H9 (cell line): Measurements from ENCODE around the gene KCNK16. TPM values are rescaled to one million over a fixed set of nuclear protein-coding genes. Genes with fewer than 3 reads are reported as not detected.

ENCODE experiments used
- DNase-seq: peaks from one replicate; pipeline ENCODE4 v3.0.0-alpha.2; 2017
- H2AFZ ChIP-seq: one replicate; pipeline ENCODE4 v1.6.1; 2013; ENCODE audit warnings: mild to moderate bottlenecking, low read length, control low read depth, moderate library complexity
- H2AK5ac ChIP-seq: 2 replicates; pipeline ENCODE4 v1.6.1; 2013; ENCODE audit warnings: low read length, control low read depth, mixed read lengths; ENCODE audit not compliant: insufficient read length
- H2BK120ac ChIP-seq: one replicate; pipeline ENCODE4 v1.6.1; 2013; ENCODE audit warnings: low read depth, mild to moderate bottlenecking, low read length, control low read depth, inconsistent platforms; ENCODE audit not compliant: poor library complexity, severe bottlenecking
- H2BK12ac ChIP-seq: 2 replicates; pipeline ENCODE4 v1.6.1; 2013; ENCODE audit warnings: low read length, control low read depth, mixed read lengths, low read depth; ENCODE audit not compliant: insufficient read length
- H2BK15ac ChIP-seq: 2 replicates; pipeline ENCODE4 v1.6.1; 2013; ENCODE audit warnings: low read depth, low read length, control low read depth
- H2BK20ac ChIP-seq: one replicate; pipeline ENCODE4 v1.6.1; 2013; ENCODE audit warnings: low read depth, mild to moderate bottlenecking, low read length, control low read depth, inconsistent platforms; ENCODE audit not compliant: poor library complexity, severe bottlenecking
- H2BK5ac ChIP-seq: 2 replicates; pipeline ENCODE4 v1.6.1; 2013; ENCODE audit warnings: low read length, control low read depth, mixed read lengths; ENCODE audit not compliant: insufficient read length
- H3K14ac ChIP-seq: 2 replicates; pipeline ENCODE4 v1.6.1; 2013; ENCODE audit warnings: low read length, control low read depth; ENCODE audit not compliant: insufficient read depth
- H3K18ac ChIP-seq: 2 replicates; pipeline ENCODE4 v1.6.1; 2013; ENCODE audit warnings: low read depth, mild to moderate bottlenecking, mixed read lengths, low read length, control low read depth; ENCODE audit not compliant: insufficient read length
- H3K23ac ChIP-seq: 2 replicates; pipeline ENCODE4 v1.6.1; 2013; ENCODE audit warnings: low read length, control low read depth, mixed read lengths, low read depth; ENCODE audit not compliant: insufficient read length
- H3K23me2 ChIP-seq: 2 replicates; pipeline ENCODE4 v1.6.1; 2013; ENCODE audit warnings: low read depth, mild to moderate bottlenecking, mixed read lengths, low read length, control low read depth; ENCODE audit not compliant: insufficient read length, poor library complexity, severe bottlenecking
- H3K27ac ChIP-seq: 2 replicates; pipeline ENCODE4 v1.5.1; 2013; ENCODE audit warnings: low read length, control low read depth, mixed read lengths, low read depth; ENCODE audit not compliant: insufficient read length
- H3K27me3 ChIP-seq: 2 replicates; pipeline ENCODE4 v1.6.1; 2013; ENCODE audit warnings: low read length, control low read depth, inconsistent platforms; ENCODE audit not compliant: insufficient read depth
- H3K4ac ChIP-seq: 2 replicates; pipeline ENCODE4 v1.6.1; 2013; ENCODE audit warnings: low read depth, mild to moderate bottlenecking, control low read depth, inconsistent platforms, low read length, moderate library complexity
- H3K4me1 ChIP-seq: 2 replicates; pipeline ENCODE4 v1.6.1; 2013; ENCODE audit warnings: low read length, control low read depth, inconsistent platforms; ENCODE audit not compliant: insufficient read depth
- H3K4me2 ChIP-seq: 2 replicates; pipeline ENCODE4 v1.6.1; 2013; ENCODE audit warnings: low read length, control low read depth, mixed read lengths; ENCODE audit not compliant: insufficient read length, insufficient read depth
- H3K56ac ChIP-seq: 2 replicates; pipeline ENCODE4 v1.6.1; 2013; ENCODE audit warnings: low read depth, mild to moderate bottlenecking, mixed read lengths, low read length, control low read depth; ENCODE audit not compliant: insufficient read length
- H3K79me1 ChIP-seq: 2 replicates; pipeline ENCODE4 v1.6.1; 2013; ENCODE audit warnings: low read depth, mild to moderate bottlenecking, moderate library complexity, low read length, control low read depth, inconsistent platforms; ENCODE audit not compliant: insufficient read depth, poor library complexity, severe bottlenecking
- H3K79me2 ChIP-seq: 2 replicates; pipeline ENCODE4 v1.6.1; 2013; ENCODE audit warnings: low read length, control low read depth, inconsistent platforms; ENCODE audit not compliant: insufficient read depth
- H3K9ac ChIP-seq: 2 replicates; pipeline ENCODE4 v1.6.1; 2013; ENCODE audit warnings: low read length, control low read depth, mixed read lengths; ENCODE audit not compliant: insufficient read length; ENCODE audit errors: extremely low read depth
- H3K9me3 ChIP-seq: one replicate; pipeline ENCODE4 v1.6.1; 2013; ENCODE audit warnings: low read depth, low read length, inconsistent platforms; ENCODE audit not compliant: control insufficient read depth
- H3T11ph ChIP-seq: one replicate; pipeline ENCODE4 v1.6.1; 2013; ENCODE audit warnings: mild to moderate bottlenecking, low read length, control low read depth, inconsistent platforms
- H4K20me1 ChIP-seq: one replicate; pipeline ENCODE4 v1.6.1; 2013; ENCODE audit not compliant: control insufficient read depth, insufficient read length, insufficient read depth
- H4K5ac ChIP-seq: 2 replicates; pipeline ENCODE4 v1.6.1; 2013; ENCODE audit warnings: low read depth, mild to moderate bottlenecking, mixed read lengths, low read length, control low read depth; ENCODE audit not compliant: insufficient read length
- H4K8ac ChIP-seq: replicated peaks from 2 replicates; pipeline ENCODE4 v1.6.1; 2013; ENCODE audit warnings: low read length, control low read depth, mixed read lengths, low read depth; ENCODE audit not compliant: insufficient read length
- H4K91ac ChIP-seq: 2 replicates; pipeline ENCODE4 v1.6.1; 2013; ENCODE audit warnings: low read depth, mild to moderate bottlenecking, moderate library complexity, mixed read lengths, low read length, control low read depth; ENCODE audit not compliant: insufficient read length
- H3K27ac Mint-ChIP-seq, 3 experiments: 2 replicates in 2 of 3; 3 replicates in 1 of 3; pipeline ENCODE4 v1.8.0; 2020 to 2021; ENCODE audit warnings: mixed read lengths in 3 of 3, mild to moderate bottlenecking in 1 of 3, moderate library complexity in 1 of 3
- H3K27me3 Mint-ChIP-seq: 2 replicates; pipeline ENCODE4 v1.8.0; 2021; ENCODE audit warnings: low read depth, mild to moderate bottlenecking, moderate library complexity, mixed read lengths
- H3K36me3 Mint-ChIP-seq, 3 experiments: 2 replicates in 2 of 3; 3 replicates in 1 of 3; pipeline ENCODE4 v1.8.0; 2020 to 2021; ENCODE audit warnings: low read depth in 3 of 3, mixed read lengths in 3 of 3; ENCODE audit not compliant: insufficient read depth in 1 of 3
- H3K4me1 Mint-ChIP-seq, 2 experiments: 2 replicates each; pipeline ENCODE4 v1.8.0; 2020; ENCODE audit warnings: mixed read lengths in 2 of 2
- H3K4me3 Mint-ChIP-seq, 2 experiments: 2 replicates in 1 of 2; 3 replicates in 1 of 2; pipeline ENCODE4 v1.8.0; 2020 to 2021; ENCODE audit warnings: mild to moderate bottlenecking in 2 of 2, mixed read lengths in 2 of 2, moderate library complexity in 1 of 2
- H3K9me3 Mint-ChIP-seq, 2 experiments: 2 replicates in 1 of 2; 3 replicates in 1 of 2; pipeline ENCODE4 v1.8.0; 2020; ENCODE audit warnings: mild to moderate bottlenecking in 2 of 2, mixed read lengths in 2 of 2, moderate library complexity in 1 of 2
- WGBS: extraction: QIAGEN DNeasy Blood & Tissue Kit; methylation state at CpG from one replicate; pipeline ENCODE4 v1.1.7; 2013; ENCODE audit warnings: missing lambda C conversion rate, low lambda C conversion rate, mixed read lengths; ENCODE audit not compliant: insufficient read length; ENCODE audit errors: extremely low coverage; 5-methylcytosine and 5-hydroxymethylcytosine counted together
- total RNA-seq: library from RNA; stranded (reverse); gene quantifications from 2 replicates; pipeline ENCODE4 v1.2.1, GENCODE V29; 2021
- TF ChIP-seq, protein P1 (sequence below): fragments of 200-600 bp; sonication (generic); conservative IDR thresholded peaks from 3 replicates; pipeline ENCODE4 v1.8.0; 2021; ENCODE audit warnings: antibody characterized with exemption, mild to moderate bottlenecking

The KCNK16 gene
- total RNA-seq, 1 experiment from 2014 or later = not detected

DNA sequence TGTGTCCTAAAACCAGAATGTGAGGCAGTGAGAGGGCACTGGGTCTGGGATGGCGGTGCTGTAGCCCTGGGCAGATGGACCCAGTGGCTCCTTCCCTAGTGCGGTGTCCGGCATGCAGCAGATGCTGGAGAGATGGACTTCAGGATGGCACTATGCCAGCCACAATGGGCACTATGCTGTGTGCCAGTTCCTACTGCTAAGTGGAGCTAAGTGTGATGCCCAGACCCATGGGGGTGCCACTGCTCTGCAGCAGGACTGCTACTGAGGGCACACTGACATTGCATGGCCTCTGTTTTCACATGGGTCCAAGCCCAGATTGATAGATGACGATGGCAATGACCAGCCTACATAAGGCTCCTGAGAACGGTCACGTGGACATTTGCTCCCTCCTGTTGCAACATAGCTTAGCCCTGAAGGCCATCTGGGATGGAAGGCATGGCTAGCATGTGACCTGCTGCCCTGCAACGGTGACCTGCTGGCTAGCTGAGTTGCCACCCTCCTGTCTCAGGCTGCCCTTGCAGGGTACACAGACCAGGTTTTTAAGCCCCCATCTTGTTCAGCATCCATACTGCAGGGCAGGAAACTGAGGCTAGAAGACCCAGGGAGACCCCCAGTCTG, 31.3 kb upstream of the KCNK16 start:
- Histone ChIP-seq H3K9me3 (no peaks in the 10 kb centered on the region), H4K91ac (no peak overlapping the region), H2BK20ac (no peak overlapping the region), H4K5ac (no peak overlapping the region), H3K9ac (no peak overlapping the region), H2BK5ac (no peak overlapping the region), H3T11ph (no peak overlapping the region), H3K14ac (no peak overlapping the region; the same call in 1 of the 2 replicates), H3K23me2 (no peaks in the 10 kb centered on the region), H3K4me1 (no peaks in the 10 kb centered on the region), H3K23ac (no peak overlapping the region), H4K20me1 (no peaks in the 10 kb centered on the region), H2BK15ac (no peak overlapping the region), H3K79me2 (no peaks in the 10 kb centered on the region), H3K4me2 (no peak overlapping the region), H3K4ac (no peak overlapping the region), H3K79me1 (no peaks in the 10 kb centered on the region), H2BK12ac (no peak overlapping the region), H2AFZ (no peak overlapping the region), H3K27ac (no peak overlapping the region), H3K18ac (no peak overlapping the region), H2AK5ac (no peak overlapping the region), H2BK120ac (no peak overlapping the region), H4K8ac (no peak overlapping the region), H3K56ac (no peak overlapping the region), H3K27me3 (no peaks in the 10 kb centered on the region)
- Mint-ChIP-seq H3K9me3 (no peaks in the 10 kb centered on the region), H3K4me1 (no peaks in the 10 kb centered on the region; a peak in 1 of 4 replicates), H3K4me3 (no peak overlapping the region), H3K27ac (no peak overlapping the region), H3K36me3 (no peaks in the 10 kb centered on the region), H3K27me3 (no peaks in the 10 kb centered on the region; the same call in 1 of the 2 replicates)
- no peak for DNase-seq
- TF ChIP-seq, protein P1, sequence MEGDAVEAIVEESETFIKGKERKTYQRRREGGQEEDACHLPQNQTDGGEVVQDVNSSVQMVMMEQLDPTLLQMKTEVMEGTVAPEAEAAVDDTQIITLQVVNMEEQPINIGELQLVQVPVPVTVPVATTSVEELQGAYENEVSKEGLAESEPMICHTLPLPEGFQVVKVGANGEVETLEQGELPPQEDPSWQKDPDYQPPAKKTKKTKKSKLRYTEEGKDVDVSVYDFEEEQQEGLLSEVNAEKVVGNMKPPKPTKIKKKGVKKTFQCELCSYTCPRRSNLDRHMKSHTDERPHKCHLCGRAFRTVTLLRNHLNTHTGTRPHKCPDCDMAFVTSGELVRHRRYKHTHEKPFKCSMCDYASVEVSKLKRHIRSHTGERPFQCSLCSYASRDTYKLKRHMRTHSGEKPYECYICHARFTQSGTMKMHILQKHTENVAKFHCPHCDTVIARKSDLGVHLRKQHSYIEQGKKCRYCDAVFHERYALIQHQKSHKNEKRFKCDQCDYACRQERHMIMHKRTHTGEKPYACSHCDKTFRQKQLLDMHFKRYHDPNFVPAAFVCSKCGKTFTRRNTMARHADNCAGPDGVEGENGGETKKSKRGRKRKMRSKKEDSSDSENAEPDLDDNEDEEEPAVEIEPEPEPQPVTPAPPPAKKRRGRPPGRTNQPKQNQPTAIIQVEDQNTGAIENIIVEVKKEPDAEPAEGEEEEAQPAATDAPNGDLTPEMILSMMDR = no peak
- whole genome bisulfite sequencing = no CpG with 5 or more reads among the region's 7 CpGs
